RPMI8226 (cell line): ENCODE measurements around the gene RIC8A.
"Not testable (repeated sequence)": the region's sequence is repeated elsewhere in the genome, so short reads cannot be mapped to it uniquely, and the experiment has no call there.

ENCODE experiments used
- DNase-seq: peaks from one replicate; pipeline ENCODE4 v3.0.0-alpha.2; 2015

Gene RIC8A

DNA sequence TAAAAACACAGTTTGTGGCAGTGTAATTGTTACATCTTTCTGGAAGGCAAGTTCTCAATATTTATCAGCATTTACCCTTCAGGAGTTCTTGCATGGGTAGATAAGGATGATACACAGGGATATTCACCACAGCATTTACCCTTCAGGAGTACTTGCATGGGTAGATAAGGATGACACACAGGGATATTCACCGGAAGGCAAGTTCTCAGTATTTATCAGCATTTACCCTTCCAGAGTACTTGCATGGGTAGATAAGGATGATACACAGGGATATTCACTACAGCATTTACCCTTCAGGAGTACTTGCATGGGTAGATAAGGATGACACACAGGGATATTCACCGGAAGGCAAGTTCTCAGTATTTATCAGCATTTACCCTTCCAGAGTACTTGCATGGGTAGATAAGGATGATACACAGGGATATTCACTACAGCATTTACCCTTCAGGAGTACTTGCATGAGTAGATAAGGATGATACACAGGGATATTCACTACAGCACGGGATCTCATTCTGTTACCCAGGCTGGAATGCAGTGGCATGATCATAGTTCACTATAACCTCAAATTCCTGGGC, 13.2 kb downstream of the RIC8A start:
- not testable (repeated sequence) for DNase-seq

GRCh38 chr11:221539-221938, 14.0 kb downstream of the RIC8A start:
- DNase-seq: no peak

GRCh38 chr11:221998-222789, 14.7 kb downstream of the RIC8A start:
- no peak for DNase-seq

GRCh38 chr11:223026-223789, 15.7 kb downstream of the RIC8A start:
- no peak for DNase-seq

- DNase-seq: no peak
Observed at GRCh38 chr11:223884-224283, 16.4 kb downstream of the RIC8A start.

- DNase-seq: no peak
Observed at GRCh38 chr11:224424-224823, 16.9 kb downstream of the RIC8A start.

- no peak for DNase-seq
Observed at GRCh38 chr11:225734-226453, 18.4 kb downstream of the RIC8A start.

DNA sequence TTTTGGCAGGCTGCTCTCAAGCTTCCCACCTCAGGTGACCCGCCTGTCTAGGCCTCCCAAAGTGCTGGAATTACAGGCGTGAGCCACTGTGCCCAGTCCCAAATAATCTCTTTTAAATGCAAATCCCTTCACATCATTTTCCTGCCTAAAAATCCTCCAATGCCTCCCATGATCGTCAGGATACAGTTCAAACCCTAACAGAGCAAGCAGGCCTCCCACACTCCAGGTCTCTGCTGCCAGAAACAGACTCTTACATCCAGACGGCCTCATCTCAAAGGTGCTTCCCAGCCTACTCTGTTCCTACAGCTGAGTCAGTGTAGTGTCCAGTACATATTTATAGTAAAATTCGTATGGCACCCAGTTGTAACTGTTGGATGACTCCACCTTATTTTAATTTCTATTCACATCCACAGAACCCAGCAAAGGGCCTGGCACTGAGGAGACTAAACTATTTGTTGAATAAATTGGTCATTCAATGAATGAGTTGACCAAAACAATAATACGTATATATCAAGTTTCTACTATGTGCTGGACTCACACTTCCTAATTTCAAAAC, 20.4 kb downstream of the RIC8A start:
- DNase-seq: no peak

DNA sequence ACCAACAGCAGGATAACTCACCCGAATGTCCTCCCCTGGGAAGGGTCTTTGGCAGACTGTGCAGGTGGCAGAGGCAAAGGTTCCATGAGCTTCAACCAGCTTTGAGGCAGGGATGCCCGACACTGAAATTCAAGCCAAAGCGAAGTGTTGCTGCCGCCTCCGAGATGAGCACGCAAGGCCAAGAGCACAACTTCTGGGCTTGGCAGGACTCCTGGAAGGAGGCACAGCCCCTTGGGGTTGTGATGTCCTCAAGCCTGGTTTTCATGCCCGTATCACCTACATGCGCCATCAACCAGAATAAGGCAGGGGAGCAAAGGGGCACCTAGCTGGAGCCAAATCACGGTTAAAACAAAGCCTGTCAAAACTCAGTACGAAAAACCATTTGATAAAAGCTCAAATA, 22.9 kb downstream of the RIC8A start:
- no peak for DNase-seq

- DNase-seq: no peak
Observed at GRCh38 chr11:232783-233565, 25.5 kb downstream of the RIC8A start.

GRCh38 chr11:235180-235579, 27.7 kb downstream of the RIC8A start:
- no peak for DNase-seq

DNA sequence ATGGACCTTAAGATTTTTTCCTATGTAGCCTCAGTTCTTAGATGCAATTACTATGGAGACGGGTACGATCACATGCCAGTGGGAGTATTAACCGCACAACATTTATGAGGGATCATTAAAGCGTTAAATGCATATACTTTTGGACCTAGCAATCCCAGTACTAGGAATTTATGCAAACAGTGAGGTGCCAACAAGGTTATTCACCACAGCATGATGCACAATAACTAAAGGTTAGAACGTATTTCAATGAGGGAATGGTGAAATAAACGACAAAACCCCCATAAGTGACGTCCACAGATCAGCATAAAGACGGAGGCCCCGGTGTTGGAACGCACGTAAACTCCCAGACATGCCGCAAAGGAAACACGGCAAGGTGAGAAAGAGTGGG, 28.1 kb downstream of the RIC8A start:
- DNase-seq: peak; percentile 21

DNA sequence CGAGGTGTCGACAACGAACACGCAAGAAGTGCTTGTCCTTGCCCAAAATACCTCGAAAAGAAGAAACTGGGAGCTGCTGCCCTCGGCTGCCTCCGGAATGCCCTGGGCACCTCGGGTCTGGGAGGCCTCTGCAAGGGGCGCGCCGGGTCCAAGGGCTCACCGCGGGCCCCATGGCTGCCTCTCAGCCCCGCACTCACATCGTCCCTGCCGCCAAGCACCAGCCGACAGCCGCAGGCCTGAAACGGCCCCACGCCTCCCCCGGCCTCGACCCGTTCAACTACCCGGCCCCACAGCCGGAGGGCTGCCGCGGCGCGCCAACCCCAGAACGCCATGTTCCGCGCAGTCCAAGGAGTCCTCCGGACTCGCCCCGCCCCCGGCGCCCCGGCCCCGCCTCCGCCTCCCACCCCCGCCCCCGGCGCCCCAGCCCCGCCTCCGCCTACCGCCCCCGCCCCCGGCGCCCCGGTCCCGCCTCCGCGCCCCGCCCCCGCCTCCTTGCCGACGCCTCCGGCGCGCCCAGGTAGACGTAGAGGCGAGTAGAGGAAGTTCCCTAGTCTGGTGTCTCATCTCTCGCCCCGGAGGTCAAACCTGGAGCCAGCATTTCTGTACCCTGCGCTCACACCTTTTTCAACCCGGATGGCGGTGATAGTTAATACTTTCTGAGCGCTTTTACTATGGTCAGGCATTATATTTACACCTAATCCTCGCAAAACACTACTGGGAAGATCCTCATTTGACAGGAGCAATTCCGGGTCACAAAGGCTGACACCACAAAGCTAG, 28.7 kb downstream of the RIC8A start, which contains the start of gene SIRT3:
Gene SIRT3 (minus strand): TSS at position 346 of the 777 bp plus-strand sequence. CDS start 14 bp downstream, at position 332.
- DNase-seq: peak; percentile 88

GRCh38 chr11:236774-237767, 29.6 kb downstream of the RIC8A start, which contains the start of gene PSMD13:
Gene PSMD13 (plus strand): TSS chr11:236976. CDS start chr11:237050, 74 bp downstream.
- peak; percentile 86 for DNase-seq

DNA sequence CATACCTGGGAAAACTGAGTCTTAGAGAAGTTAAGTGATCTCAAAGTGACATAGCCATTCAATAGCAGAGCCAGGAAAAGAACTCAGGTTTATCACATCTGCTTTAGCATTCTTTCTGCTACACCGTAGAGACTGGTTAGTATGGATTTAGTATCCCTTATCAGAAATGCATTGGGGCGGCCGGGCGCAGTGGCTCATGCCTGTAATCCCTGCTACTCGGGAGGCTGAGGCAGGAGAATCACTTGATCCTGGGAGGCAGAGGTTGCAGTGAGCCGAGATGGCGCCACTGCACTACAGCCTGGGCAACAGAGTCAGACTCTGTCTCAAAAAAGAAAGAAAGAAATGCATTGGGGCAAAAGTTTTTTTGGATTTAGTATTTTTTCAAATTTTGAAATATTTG, 30.8 kb downstream of the RIC8A start:
- DNase-seq: not testable (repeated sequence)

DNA sequence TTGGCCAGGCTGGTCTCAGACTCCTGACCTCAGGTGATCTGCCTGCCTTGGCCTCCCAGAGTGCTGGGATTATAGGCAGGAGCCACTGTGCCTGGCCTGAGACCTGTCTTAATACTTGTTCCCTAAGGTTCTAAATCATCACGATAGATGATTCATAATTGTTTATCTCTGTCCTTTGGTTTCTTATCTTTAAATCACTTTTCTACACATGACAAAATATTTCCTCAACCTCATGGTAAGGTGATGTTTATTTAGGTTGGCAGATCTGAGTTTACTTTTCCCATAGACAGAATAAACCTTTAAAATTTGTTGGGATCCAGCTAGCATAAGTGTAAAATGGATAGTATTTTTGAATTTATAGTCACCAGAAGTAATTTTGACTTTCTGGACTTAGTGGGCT, 32.8 kb downstream of the RIC8A start:
- DNase-seq: no peak

DNA sequence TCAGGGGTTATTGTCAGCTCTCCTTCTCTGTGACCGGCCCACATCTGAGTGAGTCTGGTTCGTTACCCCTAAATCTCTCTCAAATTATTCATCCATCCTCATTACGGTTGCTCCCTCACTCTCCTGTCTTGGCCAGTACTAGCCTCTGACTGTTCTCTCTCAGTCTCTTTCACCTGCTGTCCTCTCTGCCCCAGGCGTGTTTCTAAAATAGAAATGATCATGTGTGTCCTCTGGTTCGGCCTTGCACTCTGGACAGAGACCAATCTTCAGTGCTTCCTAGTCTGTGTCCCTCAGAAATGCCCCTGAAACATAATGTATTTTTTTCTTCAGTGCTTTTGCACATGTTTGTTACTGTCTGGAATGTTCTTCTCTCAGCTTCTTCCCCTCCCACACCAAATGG, 34.1 kb downstream of the RIC8A start:
- no peak for DNase-seq

- no peak for DNase-seq
Observed at GRCh38 chr11:244376-244775, 36.9 kb downstream of the RIC8A start.

GRCh38 chr11:249062-249461, 41.6 kb downstream of the RIC8A start:
- no peak for DNase-seq

DNA sequence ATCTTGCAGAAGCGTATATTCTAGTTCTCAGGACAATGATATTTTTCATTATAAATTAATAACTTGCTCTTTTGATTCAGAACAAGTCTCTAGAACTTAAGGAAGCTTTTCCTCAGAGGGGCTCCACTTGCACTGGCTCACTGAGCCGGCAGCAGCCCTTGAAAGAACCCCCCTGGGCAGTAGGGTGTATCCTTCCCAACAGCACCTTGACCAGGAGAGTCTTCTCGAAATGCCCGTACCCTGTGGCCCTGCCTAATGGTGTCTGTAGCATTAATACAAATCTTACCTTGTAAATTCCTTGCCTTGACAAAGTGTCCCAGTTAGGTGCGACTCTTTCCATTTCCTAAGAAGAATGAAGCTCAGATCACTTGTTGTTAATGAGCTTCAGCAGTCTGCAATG, 42.8 kb downstream of the RIC8A start:
- no peak for DNase-seq
